ENCODE measurements around the gene PLA2G7. TPM values are rescaled to one million over a fixed set of nuclear protein-coding genes. Genes with fewer than 3 reads are reported as not detected.

PLA2G7 gene
- total RNA-seq, 1 experiment from 2014 or later: 1.7 TPM

- H4K5ac ChIP-seq (ENCODE audit: insufficient read length, low read depth, low read length): no peak overlapping the region
- WGBS (ENCODE audit: extremely low coverage, insufficient read length, low lambda C conversion rate): no CpG with 5 or more reads among the region's 3 CpGs
- H3K56ac ChIP-seq (ENCODE audit: insufficient read length, low read depth, low read length): no peak overlapping the region
- no peaks in the 10 kb centered on the region for H3K9me3 ChIP-seq (ENCODE audit: control insufficient read depth, low read depth, low read length)
- no peak overlapping the region for H3K27ac ChIP-seq (ENCODE audit: insufficient read length, low read depth, low read length)
- no peak overlapping the region for H4K91ac ChIP-seq (ENCODE audit: insufficient read length, low read depth, low read length)
- H3T11ph ChIP-seq (ENCODE audit: low read length): no peak overlapping the region
- no peak overlapping the region for H3K9ac ChIP-seq (ENCODE audit: extremely low read depth, insufficient read length, low read length)
- no peaks in the 10 kb centered on the region for H3K23me2 ChIP-seq (ENCODE audit: insufficient read length, low read depth, low read length, poor library complexity, severe bottlenecking)
- H3K4me1 ChIP-seq (ENCODE audit: insufficient read depth, low read length): no peaks in the 10 kb centered on the region; the same call in 1 of the 2 replicates
- no peak overlapping the region for H3K4ac ChIP-seq (ENCODE audit: low read depth, low read length)
- H3K23ac ChIP-seq (ENCODE audit: insufficient read length, low read depth, low read length): no peak overlapping the region
- H2BK20ac ChIP-seq (ENCODE audit: low read depth, low read length, poor library complexity, severe bottlenecking): no peak overlapping the region
- no peak overlapping the region for H2BK5ac ChIP-seq (ENCODE audit: insufficient read length, low read length)
- DNase-seq: no peak
- no peak for TF ChIP-seq CTCF (conservative IDR thresholded peaks at IDR 0.05)
- Mint-ChIP-seq H3K27me3 (ENCODE audit: low read depth) (no peaks in the 10 kb centered on the region), H3K4me1 (no peaks in the 10 kb centered on the region; a peak in 1 of 4 replicates), H3K27ac (no peak overlapping the region; a peak in 1 of 7 replicates), H3K36me3 (ENCODE audit: insufficient read depth in 1 of 3, low read depth in 3 of 3) (no peaks in the 10 kb centered on the region; a peak in 1 of 7 replicates), H3K9me3 (no peaks in the 10 kb centered on the region), H3K4me3 (no peak overlapping the region)
- no peak overlapping the region for H3K4me2 ChIP-seq (ENCODE audit: insufficient read depth, insufficient read length, low read length)
- no peak overlapping the region for H2BK15ac ChIP-seq (ENCODE audit: low read depth, low read length)
- H3K79me2 ChIP-seq (ENCODE audit: insufficient read depth, low read length): no peaks in the 10 kb centered on the region
- H2BK12ac ChIP-seq (ENCODE audit: insufficient read length, low read depth, low read length): no peak overlapping the region
- H3K79me1 ChIP-seq (ENCODE audit: insufficient read depth, low read depth, low read length, poor library complexity, severe bottlenecking): no peaks in the 10 kb centered on the region
- H3K18ac ChIP-seq (ENCODE audit: insufficient read length, low read depth, low read length): no peak overlapping the region
- H4K20me1 ChIP-seq (ENCODE audit: control insufficient read depth, insufficient read depth, insufficient read length): no peaks in the 10 kb centered on the region
- no peak overlapping the region for H4K8ac ChIP-seq (replicated peaks; ENCODE audit: insufficient read length, low read depth, low read length)
- H2AFZ ChIP-seq (ENCODE audit: low read length): no peak overlapping the region
- no peak overlapping the region for H3K14ac ChIP-seq (ENCODE audit: insufficient read depth, low read length)
- H3K27me3 ChIP-seq (ENCODE audit: insufficient read depth, low read length): no peaks in the 10 kb centered on the region
- no peak overlapping the region for H2AK5ac ChIP-seq (ENCODE audit: insufficient read length, low read length)
- H2BK120ac ChIP-seq (ENCODE audit: low read depth, low read length, poor library complexity, severe bottlenecking): no peak overlapping the region
Measured at GRCh38 chr6:46760925-46761324, 25.8 kb upstream of the PLA2G7 start.
